GM21723 (cell line): Measurements from ENCODE around the gene CLIP1.
"Not testable (repeated sequence)": the region's sequence is repeated elsewhere in the genome, so short reads cannot be mapped to it uniquely, and the experiment has no call there.

Experiments
- ATAC-seq: cut with Tn5 transposase; IDR thresholded peaks from one replicate; pipeline ENCODE4 v1.9.1; 2021; ENCODE audit warnings: mild to moderate bottlenecking, moderate library complexity; ENCODE audit not compliant: unreplicated experiment

The CLIP1 gene

DNA sequence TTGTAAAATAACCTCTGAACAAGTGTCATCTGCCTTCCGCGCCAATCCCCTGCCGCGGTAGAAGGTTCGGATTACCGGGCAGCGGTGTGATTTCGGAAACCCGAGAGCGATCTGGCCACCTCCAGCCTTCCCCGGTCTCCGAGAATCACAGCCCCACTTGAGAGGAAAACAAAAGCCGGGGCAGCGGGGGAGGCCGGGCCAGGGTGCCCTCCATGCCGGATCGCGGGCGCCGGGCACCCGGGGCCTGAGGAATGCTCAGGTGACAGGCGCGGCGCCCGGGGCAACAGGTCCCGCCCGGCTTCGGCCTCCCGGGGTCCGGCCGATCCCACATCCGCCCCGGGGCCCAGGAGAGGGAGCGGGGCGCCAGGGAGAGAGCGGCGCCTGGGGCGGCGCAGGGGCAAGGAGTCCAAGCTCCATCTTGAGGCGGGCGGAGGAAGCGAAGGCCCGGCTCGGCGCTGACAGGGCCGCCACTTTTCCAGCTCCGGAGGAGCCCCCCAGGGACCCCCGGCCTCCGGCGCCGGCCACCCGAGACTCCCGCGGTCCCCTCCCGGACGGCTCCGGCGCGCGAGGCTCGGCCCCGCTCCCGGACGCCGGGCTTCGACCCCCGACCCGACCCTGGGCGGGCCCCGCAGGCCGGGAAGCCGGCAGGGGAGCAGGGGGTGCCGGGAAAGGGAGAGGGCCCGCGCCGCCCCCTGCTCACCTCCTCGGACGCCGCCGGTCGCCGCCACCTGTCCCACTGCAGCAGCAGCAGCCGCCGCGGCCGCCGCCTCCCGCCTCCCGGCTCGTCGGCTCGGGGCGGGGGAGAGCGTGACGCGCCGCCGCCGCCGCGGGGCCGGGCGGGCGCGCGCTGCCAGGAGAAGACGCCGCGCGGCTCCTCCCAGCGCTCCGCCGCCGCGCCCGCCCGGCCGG lies at the start of gene CLIP1:
Gene CLIP1, minus strand, starts transcription at position 849 of the 909 bp plus-strand sequence. CDS start 42,217 bp downstream, outside the sequence.
- peak; percentile 56 for ATAC-seq

DNA sequence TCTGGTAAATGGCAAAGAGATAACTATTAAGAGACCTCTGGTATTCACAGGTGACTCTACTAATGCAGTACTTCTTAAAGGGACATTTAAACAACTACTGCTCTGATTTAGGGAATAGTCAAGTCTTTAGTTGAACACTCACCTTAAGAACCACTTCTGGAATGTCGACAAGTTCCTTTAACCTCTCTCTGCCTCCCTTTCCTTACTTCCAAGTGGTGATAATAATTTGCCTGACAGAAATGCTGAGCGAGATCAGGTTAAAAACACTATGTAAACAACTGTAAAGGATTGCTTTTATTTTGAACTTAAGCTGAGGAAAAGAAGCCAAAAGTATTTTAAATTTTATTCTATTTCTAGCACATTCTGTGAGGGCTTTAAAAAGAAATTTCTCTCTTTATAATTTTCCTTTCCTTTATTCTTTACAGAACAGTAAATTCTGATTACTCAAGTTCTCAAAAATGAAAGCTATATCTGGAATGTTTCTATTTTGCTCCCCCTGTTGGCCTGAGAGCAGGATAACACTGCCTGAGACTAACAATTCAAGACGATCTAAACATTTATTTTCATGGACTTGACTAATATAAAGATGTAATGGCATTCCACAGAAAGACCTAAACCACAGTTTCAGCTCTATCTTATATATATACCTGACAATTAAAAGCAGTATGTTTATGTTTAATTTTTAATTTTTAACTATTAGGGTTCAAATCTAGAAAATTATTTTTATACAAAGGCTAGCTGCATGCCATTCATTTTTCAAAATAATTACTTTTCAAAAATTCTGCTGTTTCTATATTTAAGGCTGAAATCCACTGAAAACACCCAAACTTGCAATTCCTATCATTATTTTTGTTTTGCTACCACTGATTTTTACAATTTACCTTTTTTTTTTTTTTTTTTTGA lies 49.1 kb upstream of the CLIP1 start:
- no peak for ATAC-seq

GRCh38 chr12:122470576-122470975 lies 48.1 kb upstream of the CLIP1 start:
- not testable (repeated sequence) for ATAC-seq

DNA sequence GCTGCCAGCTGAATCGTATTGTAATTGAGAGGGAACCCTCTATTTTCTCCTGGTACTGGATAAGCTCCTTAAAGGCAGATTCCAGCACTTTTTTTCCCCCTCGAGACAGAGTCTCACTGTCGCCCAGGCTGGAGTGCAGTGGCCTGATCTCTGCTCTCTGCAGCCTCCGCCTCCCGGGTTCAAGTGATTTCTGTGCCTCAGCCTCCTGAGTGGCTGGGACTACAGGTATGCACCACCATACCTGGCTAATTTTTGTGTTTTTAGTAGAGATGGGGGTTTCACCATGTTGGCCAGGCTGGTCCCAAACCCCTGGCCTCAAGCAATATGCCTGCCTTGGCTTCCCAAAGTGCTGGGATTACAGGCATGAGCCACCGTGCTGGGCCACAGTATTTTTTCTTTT lies 47.4 kb upstream of the CLIP1 start:
- not testable (repeated sequence) for ATAC-seq

DNA sequence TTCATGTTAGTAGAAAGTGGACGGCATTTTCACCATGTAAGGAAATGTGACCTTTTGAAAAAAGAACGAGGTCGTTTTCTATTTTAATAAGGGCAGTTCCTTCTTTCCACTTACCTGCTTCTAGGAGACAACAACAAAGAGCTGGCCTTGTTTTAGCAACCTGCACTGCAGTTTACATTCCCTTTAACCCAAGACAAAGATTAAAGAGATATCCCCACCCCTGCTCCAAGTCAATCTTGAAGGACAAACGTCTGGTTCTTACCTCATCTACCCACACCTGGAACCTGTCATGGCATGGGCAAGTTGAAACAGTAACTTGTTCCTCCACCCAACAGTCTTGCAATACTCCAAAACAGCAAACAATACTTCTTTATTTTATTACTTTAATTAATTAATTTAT lies 45.5 kb upstream of the CLIP1 start:
- ATAC-seq = no peak

GRCh38 chr12:122464317-122465042 lies 42.0 kb upstream of the CLIP1 start:
- ATAC-seq = not testable (repeated sequence)

- ATAC-seq = no peak
Measured at GRCh38 chr12:122460641-122461040, 38.2 kb upstream of the CLIP1 start.

GRCh38 chr12:122460061-122460460 lies 37.6 kb upstream of the CLIP1 start:
- no peak for ATAC-seq

GRCh38 chr12:122459211-122459610 lies 36.7 kb upstream of the CLIP1 start:
- ATAC-seq = no peak

- no peak for ATAC-seq
Measured at GRCh38 chr12:122458105-122459035, 35.9 kb upstream of the CLIP1 start.

DNA sequence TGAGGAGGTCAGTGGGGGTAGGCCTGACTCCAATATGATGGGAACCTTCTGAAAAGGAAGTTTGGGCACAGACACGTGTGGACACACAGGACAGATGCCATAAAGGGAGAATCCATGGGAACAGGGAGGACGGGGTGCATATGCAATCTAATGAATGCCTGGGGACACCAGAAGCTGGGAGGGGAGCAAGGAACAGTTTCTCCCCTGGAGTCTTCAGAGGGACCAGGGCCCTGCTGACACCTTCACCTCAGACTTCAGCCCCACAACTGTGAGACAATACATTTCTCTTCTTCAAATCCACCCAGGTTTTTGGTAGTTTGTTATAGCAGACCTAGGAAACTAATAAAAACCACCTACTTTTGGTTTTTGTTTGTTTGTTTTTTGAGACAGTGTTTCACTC lies 35.2 kb upstream of the CLIP1 start:
- no peak for ATAC-seq

DNA sequence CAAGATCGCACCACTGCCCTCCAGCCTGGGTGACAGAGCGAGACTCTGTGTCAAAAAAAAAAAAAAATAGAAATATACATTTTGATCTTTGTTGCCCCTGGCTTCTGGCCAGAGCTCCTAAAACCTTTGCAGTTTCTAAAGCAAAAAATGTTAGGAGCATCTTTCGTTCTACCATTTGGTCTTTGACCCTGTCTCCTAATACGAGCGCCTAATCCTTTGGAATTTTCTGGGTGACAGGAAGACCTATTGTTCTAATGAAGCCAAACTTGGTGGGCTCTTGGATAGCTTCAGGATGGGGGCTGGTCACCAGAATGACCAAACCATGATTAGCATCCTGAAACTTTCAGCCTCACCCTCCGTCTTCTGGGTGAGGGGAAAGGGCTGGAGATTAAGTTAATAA lies 32.3 kb upstream of the CLIP1 start:
- no peak for ATAC-seq

- ATAC-seq = no peak
Measured at GRCh38 chr12:122454250-122454721, 31.8 kb upstream of the CLIP1 start.

- ATAC-seq = no peak
Measured at GRCh38 chr12:122452701-122453285, 30.3 kb upstream of the CLIP1 start.

GRCh38 chr12:122449317-122449716 lies 26.8 kb upstream of the CLIP1 start:
- no peak for ATAC-seq

DNA sequence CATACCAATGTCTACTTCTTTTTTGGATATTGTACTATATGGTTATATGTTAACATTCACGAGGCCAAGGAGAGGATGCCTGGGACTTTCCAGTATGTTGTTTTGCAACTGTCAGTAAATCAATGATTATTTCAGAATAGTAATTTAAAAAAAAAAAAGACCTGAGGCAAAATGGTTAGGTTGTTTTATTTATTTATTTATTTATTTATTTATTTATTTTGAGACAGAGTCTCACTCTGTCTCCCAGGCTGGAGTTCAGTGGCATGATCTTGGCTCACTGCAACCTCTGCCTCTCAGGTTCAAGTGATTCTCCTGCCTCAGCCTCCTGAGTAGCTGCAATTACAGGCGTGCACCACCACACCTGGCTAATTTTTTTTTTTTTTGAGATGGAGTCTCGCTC lies 25.4 kb upstream of the CLIP1 start:
- not testable (repeated sequence) for ATAC-seq

DNA sequence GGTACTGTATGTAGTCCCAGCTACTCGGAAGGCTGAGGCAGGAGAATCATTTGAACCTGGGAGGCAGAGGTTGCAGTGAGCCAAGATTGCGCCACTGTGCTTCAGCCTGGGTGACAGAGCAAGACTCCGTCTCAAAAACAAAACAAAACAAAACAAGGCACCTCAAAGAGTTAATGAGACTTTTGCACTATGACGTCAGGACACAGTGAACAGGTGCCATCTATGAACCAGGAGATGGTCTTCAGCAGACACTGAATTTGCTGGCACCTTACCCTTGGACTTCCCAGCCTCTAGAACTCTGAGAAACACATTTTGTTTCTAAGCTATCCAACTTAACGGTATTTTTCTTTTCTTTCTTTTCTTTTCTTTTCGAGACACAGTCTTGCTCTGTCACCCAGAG lies 23.9 kb upstream of the CLIP1 start:
- ATAC-seq = not testable (repeated sequence)

DNA sequence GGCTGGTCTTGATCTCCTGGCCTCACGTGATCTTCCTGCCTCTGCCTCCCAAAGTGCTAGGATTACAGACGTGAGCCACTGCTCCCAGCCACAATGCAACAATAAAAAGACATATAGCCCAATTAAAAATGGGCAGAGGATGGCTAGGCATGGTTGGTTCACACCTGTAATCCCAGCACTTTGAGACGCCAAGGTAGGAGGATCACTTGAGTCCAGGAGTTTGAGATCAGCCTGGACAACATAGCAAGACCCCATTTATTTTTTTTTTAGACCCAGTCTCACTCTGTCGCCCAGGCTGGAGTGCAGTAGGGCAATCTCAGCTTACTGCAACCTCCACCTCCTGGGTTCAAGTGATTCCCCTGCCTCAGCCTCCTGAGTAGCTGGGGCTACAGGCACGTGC lies 21.6 kb upstream of the CLIP1 start:
- ATAC-seq = not testable (repeated sequence)

GRCh38 chr12:122438822-122439221 lies 16.4 kb upstream of the CLIP1 start:
- ATAC-seq = not testable (repeated sequence)
